GM19463 (cell line): Measurements from ENCODE around the gene ARHGAP15.
A peak's percentile ranks its signal among the peaks of the same experiment; 100 is the strongest.

ENCODE experiments used
- ATAC-seq: cut with Tn5 transposase; IDR thresholded peaks from one replicate; pipeline ENCODE4 v1.9.1; 2021; ENCODE audit warnings: mild to moderate bottlenecking, moderate library complexity; ENCODE audit not compliant: unreplicated experiment

ARHGAP15 gene

GRCh38 chr2:143433840-143434239 lies 304.6 kb downstream of the ARHGAP15 start:
- no peak for ATAC-seq

- no peak for ATAC-seq
These were observed 305.2 kb downstream of the ARHGAP15 start for GRCh38 chr2:143434445-143434844.

- ATAC-seq, result no peak
These were observed 305.9 kb downstream of the ARHGAP15 start for GRCh38 chr2:143435131-143435530.

- ATAC-seq, result no peak
These were observed 307.7 kb downstream of the ARHGAP15 start for GRCh38 chr2:143436951-143437350.

- ATAC-seq, result no peak
These were observed 311.3 kb downstream of the ARHGAP15 start for GRCh38 chr2:143440411-143441012.

DNA sequence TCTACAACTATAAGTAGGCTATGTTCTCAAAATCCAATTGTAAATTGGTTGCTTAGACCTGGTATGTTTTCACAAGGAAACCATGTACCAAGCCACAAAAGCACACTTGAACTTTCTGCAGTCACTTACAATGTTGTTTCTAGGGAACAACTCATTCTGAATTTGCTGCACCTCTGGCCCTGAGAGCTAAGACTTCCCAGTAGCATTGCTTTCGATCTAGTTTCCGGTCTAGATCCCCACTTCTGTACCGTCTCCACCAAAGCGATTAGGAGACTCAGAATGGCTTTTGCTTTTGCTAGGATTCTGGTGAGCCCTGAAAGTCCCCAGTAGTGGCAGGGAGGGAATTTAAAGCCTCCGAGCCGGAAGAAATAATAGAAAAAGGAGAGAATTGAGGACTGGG lies 313.0 kb downstream of the ARHGAP15 start:
- no peak for ATAC-seq

DNA sequence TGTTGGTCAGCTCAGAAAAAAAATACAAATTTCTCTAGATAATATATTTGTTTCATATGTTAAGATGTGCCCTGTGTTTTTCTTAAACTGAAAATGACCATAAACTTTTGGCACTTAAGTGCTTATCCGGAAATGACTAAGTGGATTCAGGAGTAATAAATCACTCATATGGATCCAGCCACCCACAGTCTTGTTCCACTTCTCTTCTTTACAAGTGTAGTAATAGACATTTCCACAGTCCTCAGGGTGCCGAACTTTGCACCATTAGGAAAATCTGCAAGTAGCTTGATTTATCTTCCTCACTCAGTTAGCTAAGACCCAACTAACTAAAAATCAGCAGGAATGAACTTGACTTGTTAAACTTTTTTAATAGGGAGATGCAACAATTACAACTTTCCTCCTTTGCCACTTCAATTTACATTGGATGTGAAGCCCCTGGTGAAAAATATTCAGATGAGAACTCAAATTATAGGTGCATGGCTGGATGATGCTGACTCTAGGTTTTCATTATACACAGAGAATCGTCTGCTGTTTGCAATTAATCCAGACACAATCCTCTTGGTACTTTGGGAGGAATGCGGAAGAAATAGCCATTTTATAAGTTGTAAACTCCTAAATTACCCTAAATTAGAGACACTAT lies 322.5 kb downstream of the ARHGAP15 start:
- peak; percentile 92 for ATAC-seq

GRCh38 chr2:143452817-143453451 lies 323.7 kb downstream of the ARHGAP15 start:
- peak; percentile 70 for ATAC-seq

GRCh38 chr2:143453981-143454511 lies 324.8 kb downstream of the ARHGAP15 start:
- no peak for ATAC-seq

GRCh38 chr2:143455317-143455716 lies 326.1 kb downstream of the ARHGAP15 start:
- no peak for ATAC-seq

DNA sequence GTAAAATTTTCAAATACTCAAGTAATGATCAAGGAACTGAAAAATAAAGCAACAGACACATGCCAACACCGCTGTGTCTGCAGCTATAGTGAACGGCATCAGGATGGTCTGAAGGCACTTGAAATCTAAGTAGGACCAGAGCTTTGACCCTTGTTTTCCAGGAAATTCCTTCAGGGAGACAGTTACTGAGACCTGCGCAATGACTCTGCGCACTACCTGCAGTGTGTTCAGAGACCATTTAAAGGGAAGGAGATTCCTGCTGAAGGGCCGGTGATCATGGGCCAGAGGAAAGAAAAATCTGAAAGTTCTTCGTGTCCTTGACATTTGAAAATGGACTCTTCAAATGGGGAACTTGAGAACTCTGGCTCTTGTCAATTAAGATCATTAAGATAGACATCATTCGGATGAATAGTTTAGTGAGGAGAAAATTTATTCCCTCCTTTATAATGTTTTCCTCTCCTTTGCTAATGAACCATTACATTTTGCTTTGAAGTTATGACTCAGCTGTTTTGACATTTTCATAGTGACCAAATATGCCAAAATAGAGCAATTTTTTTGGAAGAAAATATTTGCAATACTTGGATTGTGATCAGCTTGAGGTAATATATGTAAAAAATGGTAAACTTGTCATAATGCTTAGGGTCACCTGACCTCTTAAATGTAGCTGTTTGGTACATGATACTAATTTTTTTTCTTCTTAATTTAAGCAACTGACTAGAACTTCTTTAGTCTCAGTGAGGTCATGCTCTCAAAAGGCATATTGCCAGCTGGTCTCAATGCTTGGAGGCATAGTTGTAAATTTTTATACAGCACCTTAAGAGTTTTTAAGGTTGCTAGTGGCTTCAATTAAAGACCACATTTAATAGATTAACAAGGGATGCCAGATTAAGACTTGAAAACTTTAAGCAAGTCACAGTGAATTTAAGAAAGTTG lies 329.3 kb downstream of the ARHGAP15 start:
- no peak for ATAC-seq

GRCh38 chr2:143460382-143460781 lies 331.2 kb downstream of the ARHGAP15 start:
- ATAC-seq, result no peak

DNA sequence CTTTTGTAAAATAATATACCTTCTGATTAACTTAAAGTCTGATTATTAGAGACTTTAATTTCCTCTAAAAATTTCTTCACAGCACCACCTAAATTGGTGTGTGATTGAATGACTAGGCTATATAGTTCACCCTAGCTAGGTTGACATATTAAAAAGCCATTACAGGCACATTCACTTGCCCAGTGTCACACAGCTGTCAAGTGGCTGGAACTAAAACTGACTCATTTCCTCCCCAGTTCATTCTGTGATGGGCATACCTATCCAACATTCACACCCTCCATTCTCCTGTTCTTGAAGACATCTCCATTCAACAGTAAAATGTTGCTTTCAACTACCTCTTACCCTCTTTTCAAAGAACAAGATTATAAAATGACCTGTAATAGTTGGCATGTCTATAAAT lies 334.5 kb downstream of the ARHGAP15 start:
- ATAC-seq, result peak; percentile 70

- no peak for ATAC-seq
These were observed 337.2 kb downstream of the ARHGAP15 start for GRCh38 chr2:143466391-143466790.

DNA sequence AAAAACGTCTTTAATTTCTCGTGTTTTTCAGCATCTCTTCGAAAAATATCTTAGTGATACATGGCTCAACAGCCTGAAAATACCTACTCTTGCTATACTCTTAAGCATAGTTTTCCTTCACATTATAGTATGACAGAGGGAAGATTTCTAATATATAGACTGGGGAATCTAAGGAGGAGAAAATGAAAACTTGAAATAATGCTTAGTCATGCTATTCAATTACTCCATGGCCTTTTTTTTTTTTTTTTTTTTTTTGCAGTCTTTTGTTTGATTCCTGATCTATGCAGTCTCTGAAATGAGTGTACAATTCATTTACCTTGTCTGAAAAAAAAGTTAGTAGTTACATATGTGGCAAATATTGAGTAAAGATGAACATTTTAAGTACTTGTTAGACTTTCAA lies 337.8 kb downstream of the ARHGAP15 start:
- no peak for ATAC-seq

DNA sequence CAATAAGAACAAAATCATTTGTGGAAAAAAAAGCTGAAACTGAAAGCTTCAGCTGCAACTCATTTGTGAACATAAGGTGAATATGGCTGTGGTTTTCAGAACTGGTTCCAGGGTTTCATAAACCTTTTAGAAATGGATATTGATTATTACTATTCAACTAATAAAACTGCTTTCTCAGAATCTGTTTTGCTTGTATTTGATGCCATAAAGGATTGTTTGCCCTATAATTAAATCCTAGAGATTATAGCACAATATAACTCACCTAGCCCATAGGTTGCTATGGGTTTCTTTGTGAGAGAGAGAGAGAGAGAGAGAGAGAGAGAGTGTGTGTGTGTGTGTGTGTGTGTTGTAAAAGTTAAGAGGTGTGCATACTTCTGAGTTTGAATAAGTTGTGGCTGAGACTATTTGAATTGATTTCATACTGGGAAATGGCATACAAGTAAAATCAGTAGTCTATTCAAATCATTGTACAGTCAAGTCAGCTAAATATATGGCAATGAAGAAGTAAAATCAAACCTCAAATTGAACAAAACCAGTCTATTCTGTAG lies 339.2 kb downstream of the ARHGAP15 start:
- ATAC-seq, result peak; percentile 67

DNA sequence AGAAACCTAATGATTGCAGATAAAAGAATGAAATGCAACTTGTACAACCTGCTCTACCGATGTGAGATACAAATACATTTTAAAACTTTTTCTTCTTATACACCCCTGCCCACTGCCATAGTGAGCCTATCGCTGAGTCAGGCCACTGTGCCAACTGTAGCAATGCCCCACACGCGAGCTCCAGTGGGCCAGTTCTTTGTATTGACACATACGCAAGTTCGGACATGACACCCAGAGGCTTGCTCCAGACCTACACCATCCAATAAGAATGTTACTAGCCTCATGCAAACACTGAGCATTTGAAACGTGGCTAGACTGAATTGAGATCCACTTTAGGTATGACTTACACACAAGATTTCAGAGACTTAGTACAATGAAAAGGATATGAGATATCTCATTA lies 340.1 kb downstream of the ARHGAP15 start:
- ATAC-seq, result no peak

- ATAC-seq, result no peak
These were observed 342.3 kb downstream of the ARHGAP15 start for GRCh38 chr2:143471550-143471949.

DNA sequence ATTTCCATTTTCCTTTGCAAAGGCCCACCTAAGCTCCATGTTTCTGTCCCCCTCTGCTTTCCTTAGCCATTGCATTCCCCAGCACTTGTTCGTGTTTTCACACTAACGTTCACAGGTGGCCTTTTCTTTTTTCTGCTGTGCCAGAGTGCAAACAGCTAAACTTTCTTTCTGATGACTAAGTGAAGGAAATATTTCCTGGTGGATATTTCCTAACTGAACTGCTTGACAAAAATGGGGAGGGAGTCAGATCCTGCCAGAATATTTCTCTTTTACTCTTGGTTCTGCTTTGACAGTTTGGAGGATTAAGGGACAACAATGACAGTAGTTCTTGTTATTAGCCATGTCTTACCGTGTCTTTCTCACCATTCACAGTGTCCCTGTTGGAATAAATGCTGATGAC lies 344.0 kb downstream of the ARHGAP15 start:
- no peak for ATAC-seq

GRCh38 chr2:143473820-143474219 lies 344.6 kb downstream of the ARHGAP15 start:
- ATAC-seq, result no peak

DNA sequence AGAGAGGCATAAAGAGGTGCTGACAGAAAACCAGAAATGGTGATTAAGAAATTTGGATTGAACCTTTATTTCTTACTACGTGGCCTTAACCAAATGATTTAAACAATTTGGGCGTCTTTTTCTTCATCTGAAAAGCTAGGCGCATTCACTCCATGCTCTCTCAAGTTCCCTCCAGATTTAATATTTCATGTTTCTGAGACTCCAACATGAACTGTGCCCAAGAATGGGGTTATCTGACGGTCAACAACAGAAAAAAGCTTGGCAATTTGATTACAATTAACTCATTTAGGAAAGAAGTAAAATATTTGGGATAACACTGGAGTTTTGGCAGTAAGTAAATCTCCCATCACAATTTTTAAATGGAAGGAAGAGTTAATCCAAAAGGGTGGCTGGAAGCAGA lies 345.4 kb downstream of the ARHGAP15 start:
- no peak for ATAC-seq
